WTC11 (cell line): ENCODE measurements around the gene PPM1N. TPM values are rescaled to one million over a fixed set of nuclear protein-coding genes. Genes with fewer than 3 reads are reported as not detected.

Experiments
- ATF1 ChIP-seq: sonication (generic); formaldehyde crosslinking; IDR thresholded peaks from 2 replicates; pipeline ENCODE4 v1.8.1; 2023; ENCODE audit warnings: mild to moderate bottlenecking, moderate library complexity, missing genetic modification reagents
- CREM ChIP-seq: sonication (generic); formaldehyde crosslinking; IDR thresholded peaks from 2 replicates; pipeline ENCODE4 v1.8.1; 2022; ENCODE audit warnings: mild to moderate bottlenecking, missing genetic modification reagents, moderate library complexity
- ESRRA ChIP-seq: sonication (generic); formaldehyde crosslinking; IDR thresholded peaks from 2 replicates; pipeline ENCODE4 v1.8.1; 2022; ENCODE audit warnings: mild to moderate bottlenecking, missing genetic modification reagents, borderline replicate concordance
- ETV6 ChIP-seq: sonication (generic); formaldehyde crosslinking; IDR thresholded peaks from 2 replicates; pipeline ENCODE4 v1.8.1; 2022; ENCODE audit warnings: mild to moderate bottlenecking, missing genetic modification reagents
- KAT7 ChIP-seq: sonication (generic); formaldehyde crosslinking; IDR thresholded peaks from 2 replicates; pipeline ENCODE4 v1.8.1; 2023; ENCODE audit warnings: missing genetic modification reagents, mild to moderate bottlenecking, borderline replicate concordance
- NFE2L1 ChIP-seq: sonication (generic); formaldehyde crosslinking; IDR thresholded peaks from 2 replicates; pipeline ENCODE4 v1.8.1; 2023; ENCODE audit warnings: missing genetic modification reagents
- NR1H2 ChIP-seq: sonication (generic); formaldehyde crosslinking; IDR thresholded peaks from 2 replicates; pipeline ENCODE4 v1.9.0; 2021; ENCODE audit warnings: mild to moderate bottlenecking, moderate library complexity, missing genetic modification reagents
- NR2C2 ChIP-seq: sonication (generic); formaldehyde crosslinking; IDR thresholded peaks from 2 replicates; pipeline ENCODE4 v1.8.0; 2022; ENCODE audit warnings: mild to moderate bottlenecking, missing genetic modification reagents
- OVOL2 ChIP-seq: fragments of 250-450 bp; sonication (Bioruptor Pico); IDR thresholded peaks from 2 replicates; pipeline ENCODE4 v1.9.0; 2021; ENCODE audit warnings: mild to moderate bottlenecking, borderline replicate concordance
- TEAD1 ChIP-seq: sonication (generic); formaldehyde crosslinking; IDR thresholded peaks from 2 replicates; pipeline ENCODE4 v1.8.0; 2022; ENCODE audit warnings: mild to moderate bottlenecking, missing genetic modification reagents
- ZNF396 ChIP-seq: fragments of 250-450 bp; sonication (Bioruptor Pico); IDR thresholded peaks from 2 replicates; pipeline ENCODE4 v1.8.0; 2021; ENCODE audit warnings: mild to moderate bottlenecking, moderate library complexity, borderline replicate concordance
- ZNF671 ChIP-seq: fragments of 250-450 bp; sonication (Bioruptor Pico); IDR thresholded peaks from 2 replicates; pipeline ENCODE4 v1.8.0; 2021; ENCODE audit warnings: mild to moderate bottlenecking
- total RNA-seq: library from RNA; stranded (reverse); gene quantifications from 3 replicates; pipeline ENCODE4 v1.2.3, GENCODE V29; 2021
- TF ChIP-seq, protein P1 (sequence below): sonication (generic); formaldehyde crosslinking; IDR thresholded peaks from 2 replicates; pipeline ENCODE4 v1.8.1; 2023; ENCODE audit warnings: mild to moderate bottlenecking, missing genetic modification reagents, moderate library complexity
- TF ChIP-seq, protein P2 (sequence below): fragments of 250-450 bp; sonication (Bioruptor Pico); IDR thresholded peaks from 2 replicates; pipeline ENCODE4 v1.9.0; 2021; ENCODE audit warnings: mild to moderate bottlenecking
- TF ChIP-seq, protein P3 (sequence below): sonication (generic); formaldehyde crosslinking; IDR thresholded peaks from 2 replicates; pipeline ENCODE4 v1.8.1; 2023; ENCODE audit warnings: mild to moderate bottlenecking, missing genetic modification reagents, borderline replicate concordance
- TF ChIP-seq, protein P4 (sequence below): sonication (generic); formaldehyde crosslinking; IDR thresholded peaks from 2 replicates; pipeline ENCODE4 v1.8.0; 2023; ENCODE audit warnings: missing genetic modification reagents
- TF ChIP-seq, protein P5 (sequence below): sonication (generic); formaldehyde crosslinking; IDR thresholded peaks from 2 replicates; pipeline ENCODE4 v1.8.0; 2022; ENCODE audit warnings: mild to moderate bottlenecking, missing genetic modification reagents
- TF ChIP-seq, protein P6 (sequence below): sonication (generic); formaldehyde crosslinking; IDR thresholded peaks from 2 replicates; pipeline ENCODE4 v1.8.1; 2023; ENCODE audit warnings: mild to moderate bottlenecking, missing genetic modification reagents
- TF ChIP-seq, protein P7 (sequence below): sonication (generic); formaldehyde crosslinking; IDR thresholded peaks from 2 replicates; pipeline ENCODE4 v1.8.1; 2022; ENCODE audit warnings: low read depth, mild to moderate bottlenecking, moderate library complexity, missing genetic modification reagents, borderline replicate concordance
- TF ChIP-seq, protein P8 (sequence below): sonication (generic); formaldehyde crosslinking; IDR thresholded peaks from 2 replicates; pipeline ENCODE4 v1.8.0; 2023; ENCODE audit warnings: mild to moderate bottlenecking, missing genetic modification reagents
- TF ChIP-seq, protein P9 (sequence below): sonication (generic); formaldehyde crosslinking; IDR thresholded peaks from 2 replicates; pipeline ENCODE4 v1.8.1; 2023; ENCODE audit warnings: mild to moderate bottlenecking, missing genetic modification reagents, moderate library complexity

Gene PPM1N
- total RNA-seq, 1 experiment from 2014 or later: 10.3 TPM

DNA sequence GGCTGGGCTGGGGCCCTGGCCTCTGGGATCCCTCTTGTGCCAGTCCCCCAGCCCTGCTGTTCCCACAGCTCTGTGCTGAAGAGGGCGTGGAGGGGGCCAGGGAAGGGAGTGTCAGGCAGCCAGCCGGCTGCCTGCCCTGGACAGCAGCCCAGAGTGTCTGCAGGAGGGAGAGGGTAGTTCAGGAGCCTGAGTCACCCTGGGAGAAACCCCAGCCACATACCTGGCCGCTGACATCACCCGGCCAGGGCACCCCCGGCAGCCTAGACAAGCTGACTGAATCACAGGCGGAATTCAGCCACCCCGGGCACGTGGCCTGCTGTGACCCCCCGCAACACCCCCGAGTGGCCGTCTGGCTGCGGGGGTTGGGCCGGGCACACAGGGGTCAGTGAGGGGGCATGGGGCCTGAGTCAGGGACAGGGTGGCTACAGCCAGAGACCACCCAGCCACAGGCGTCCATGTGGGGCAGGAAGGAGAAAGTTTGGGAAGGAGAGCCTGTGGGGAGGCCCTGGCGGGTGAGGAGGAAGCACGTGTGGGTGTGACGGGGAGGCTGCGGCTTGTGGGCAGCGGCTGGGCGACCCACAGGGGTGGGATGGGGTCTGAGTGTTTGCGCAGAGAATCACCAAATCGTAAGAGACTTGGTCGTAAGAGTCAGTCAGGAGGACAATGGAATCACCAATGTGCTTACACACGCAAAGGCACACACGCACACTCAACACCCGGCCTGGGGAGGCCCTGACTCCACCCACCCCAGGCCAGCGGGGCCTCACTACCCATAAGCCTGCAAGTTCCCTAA, 42.3 kb upstream of the PPM1N start (continued):
- TF ChIP-seq, protein P1, sequence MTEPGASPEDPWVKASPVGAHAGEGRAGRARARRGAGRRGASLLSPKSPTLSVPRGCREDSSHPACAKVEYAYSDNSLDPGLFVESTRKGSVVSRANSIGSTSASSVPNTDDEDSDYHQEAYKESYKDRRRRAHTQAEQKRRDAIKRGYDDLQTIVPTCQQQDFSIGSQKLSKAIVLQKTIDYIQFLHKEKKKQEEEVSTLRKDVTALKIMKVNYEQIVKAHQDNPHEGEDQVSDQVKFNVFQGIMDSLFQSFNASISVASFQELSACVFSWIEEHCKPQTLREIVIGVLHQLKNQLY (CRISPR knock-in tag): no peak
- TF ChIP-seq NR2C2 (CRISPR knock-in tag) (peak; percentile 55; the same call in 1 of the 2 replicates), NR1H2 (CRISPR knock-in tag) (no peak), ZNF396 (no peak), ZNF671 (no peak), CREM (CRISPR knock-in tag) (no peak), ATF1 (CRISPR knock-in tag) (no peak), OVOL2 (no peak), ESRRA (CRISPR knock-in tag) (no peak), NFE2L1 (CRISPR knock-in tag) (no peak), KAT7 (CRISPR knock-in tag) (no peak), ETV6 (CRISPR knock-in tag) (no peak), TEAD1 (CRISPR knock-in tag) (no peak)
- TF ChIP-seq, protein P2, sequence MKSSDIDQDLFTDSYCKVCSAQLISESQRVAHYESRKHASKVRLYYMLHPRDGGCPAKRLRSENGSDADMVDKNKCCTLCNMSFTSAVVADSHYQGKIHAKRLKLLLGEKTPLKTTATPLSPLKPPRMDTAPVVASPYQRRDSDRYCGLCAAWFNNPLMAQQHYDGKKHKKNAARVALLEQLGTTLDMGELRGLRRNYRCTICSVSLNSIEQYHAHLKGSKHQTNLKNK (CRISPR knock-in tag): no peak
- TF ChIP-seq, protein P3, sequence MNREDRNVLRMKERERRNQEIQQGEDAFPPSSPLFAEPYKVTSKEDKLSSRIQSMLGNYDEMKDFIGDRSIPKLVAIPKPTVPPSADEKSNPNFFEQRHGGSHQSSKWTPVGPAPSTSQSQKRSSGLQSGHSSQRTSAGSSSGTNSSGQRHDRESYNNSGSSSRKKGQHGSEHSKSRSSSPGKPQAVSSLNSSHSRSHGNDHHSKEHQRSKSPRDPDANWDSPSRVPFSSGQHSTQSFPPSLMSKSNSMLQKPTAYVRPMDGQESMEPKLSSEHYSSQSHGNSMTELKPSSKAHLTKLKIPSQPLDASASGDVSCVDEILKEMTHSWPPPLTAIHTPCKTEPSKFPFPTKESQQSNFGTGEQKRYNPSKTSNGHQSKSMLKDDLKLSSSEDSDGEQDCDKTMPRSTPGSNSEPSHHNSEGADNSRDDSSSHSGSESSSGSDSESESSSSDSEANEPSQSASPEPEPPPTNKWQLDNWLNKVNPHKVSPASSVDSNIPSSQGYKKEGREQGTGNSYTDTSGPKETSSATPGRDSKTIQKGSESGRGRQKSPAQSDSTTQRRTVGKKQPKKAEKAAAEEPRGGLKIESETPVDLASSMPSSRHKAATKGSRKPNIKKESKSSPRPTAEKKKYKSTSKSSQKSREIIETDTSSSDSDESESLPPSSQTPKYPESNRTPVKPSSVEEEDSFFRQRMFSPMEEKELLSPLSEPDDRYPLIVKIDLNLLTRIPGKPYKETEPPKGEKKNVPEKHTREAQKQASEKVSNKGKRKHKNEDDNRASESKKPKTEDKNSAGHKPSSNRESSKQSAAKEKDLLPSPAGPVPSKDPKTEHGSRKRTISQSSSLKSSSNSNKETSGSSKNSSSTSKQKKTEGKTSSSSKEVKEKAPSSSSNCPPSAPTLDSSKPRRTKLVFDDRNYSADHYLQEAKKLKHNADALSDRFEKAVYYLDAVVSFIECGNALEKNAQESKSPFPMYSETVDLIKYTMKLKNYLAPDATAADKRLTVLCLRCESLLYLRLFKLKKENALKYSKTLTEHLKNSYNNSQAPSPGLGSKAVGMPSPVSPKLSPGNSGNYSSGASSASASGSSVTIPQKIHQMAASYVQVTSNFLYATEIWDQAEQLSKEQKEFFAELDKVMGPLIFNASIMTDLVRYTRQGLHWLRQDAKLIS (CRISPR knock-in tag): no peak
- TF ChIP-seq, protein P4, sequence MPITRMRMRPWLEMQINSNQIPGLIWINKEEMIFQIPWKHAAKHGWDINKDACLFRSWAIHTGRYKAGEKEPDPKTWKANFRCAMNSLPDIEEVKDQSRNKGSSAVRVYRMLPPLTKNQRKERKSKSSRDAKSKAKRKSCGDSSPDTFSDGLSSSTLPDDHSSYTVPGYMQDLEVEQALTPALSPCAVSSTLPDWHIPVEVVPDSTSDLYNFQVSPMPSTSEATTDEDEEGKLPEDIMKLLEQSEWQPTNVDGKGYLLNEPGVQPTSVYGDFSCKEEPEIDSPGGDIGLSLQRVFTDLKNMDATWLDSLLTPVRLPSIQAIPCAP (CRISPR knock-in tag): no peak
- TF ChIP-seq, protein P5, sequence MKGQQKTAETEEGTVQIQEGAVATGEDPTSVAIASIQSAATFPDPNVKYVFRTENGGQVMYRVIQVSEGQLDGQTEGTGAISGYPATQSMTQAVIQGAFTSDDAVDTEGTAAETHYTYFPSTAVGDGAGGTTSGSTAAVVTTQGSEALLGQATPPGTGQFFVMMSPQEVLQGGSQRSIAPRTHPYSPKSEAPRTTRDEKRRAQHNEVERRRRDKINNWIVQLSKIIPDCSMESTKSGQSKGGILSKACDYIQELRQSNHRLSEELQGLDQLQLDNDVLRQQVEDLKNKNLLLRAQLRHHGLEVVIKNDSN (CRISPR knock-in tag): 0 out of 2 replicates have a peak, but pooled peaks have one; percentile 42
- TF ChIP-seq, protein P6, sequence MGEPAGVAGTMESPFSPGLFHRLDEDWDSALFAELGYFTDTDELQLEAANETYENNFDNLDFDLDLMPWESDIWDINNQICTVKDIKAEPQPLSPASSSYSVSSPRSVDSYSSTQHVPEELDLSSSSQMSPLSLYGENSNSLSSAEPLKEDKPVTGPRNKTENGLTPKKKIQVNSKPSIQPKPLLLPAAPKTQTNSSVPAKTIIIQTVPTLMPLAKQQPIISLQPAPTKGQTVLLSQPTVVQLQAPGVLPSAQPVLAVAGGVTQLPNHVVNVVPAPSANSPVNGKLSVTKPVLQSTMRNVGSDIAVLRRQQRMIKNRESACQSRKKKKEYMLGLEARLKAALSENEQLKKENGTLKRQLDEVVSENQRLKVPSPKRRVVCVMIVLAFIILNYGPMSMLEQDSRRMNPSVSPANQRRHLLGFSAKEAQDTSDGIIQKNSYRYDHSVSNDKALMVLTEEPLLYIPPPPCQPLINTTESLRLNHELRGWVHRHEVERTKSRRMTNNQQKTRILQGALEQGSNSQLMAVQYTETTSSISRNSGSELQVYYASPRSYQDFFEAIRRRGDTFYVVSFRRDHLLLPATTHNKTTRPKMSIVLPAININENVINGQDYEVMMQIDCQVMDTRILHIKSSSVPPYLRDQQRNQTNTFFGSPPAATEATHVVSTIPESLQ (CRISPR knock-in tag): no peak
- TF ChIP-seq, protein P7, sequence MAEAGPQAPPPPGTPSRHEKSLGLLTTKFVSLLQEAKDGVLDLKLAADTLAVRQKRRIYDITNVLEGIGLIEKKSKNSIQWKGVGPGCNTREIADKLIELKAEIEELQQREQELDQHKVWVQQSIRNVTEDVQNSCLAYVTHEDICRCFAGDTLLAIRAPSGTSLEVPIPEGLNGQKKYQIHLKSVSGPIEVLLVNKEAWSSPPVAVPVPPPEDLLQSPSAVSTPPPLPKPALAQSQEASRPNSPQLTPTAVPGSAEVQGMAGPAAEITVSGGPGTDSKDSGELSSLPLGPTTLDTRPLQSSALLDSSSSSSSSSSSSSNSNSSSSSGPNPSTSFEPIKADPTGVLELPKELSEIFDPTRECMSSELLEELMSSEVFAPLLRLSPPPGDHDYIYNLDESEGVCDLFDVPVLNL (CRISPR knock-in tag): no peak
- TF ChIP-seq, protein P8, sequence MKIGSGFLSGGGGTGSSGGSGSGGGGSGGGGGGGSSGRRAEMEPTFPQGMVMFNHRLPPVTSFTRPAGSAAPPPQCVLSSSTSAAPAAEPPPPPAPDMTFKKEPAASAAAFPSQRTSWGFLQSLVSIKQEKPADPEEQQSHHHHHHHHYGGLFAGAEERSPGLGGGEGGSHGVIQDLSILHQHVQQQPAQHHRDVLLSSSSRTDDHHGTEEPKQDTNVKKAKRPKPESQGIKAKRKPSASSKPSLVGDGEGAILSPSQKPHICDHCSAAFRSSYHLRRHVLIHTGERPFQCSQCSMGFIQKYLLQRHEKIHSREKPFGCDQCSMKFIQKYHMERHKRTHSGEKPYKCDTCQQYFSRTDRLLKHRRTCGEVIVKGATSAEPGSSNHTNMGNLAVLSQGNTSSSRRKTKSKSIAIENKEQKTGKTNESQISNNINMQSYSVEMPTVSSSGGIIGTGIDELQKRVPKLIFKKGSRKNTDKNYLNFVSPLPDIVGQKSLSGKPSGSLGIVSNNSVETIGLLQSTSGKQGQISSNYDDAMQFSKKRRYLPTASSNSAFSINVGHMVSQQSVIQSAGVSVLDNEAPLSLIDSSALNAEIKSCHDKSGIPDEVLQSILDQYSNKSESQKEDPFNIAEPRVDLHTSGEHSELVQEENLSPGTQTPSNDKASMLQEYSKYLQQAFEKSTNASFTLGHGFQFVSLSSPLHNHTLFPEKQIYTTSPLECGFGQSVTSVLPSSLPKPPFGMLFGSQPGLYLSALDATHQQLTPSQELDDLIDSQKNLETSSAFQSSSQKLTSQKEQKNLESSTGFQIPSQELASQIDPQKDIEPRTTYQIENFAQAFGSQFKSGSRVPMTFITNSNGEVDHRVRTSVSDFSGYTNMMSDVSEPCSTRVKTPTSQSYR (CRISPR knock-in tag): peak; percentile 66; the same call in 1 of the 2 replicates
- TF ChIP-seq, protein P9, sequence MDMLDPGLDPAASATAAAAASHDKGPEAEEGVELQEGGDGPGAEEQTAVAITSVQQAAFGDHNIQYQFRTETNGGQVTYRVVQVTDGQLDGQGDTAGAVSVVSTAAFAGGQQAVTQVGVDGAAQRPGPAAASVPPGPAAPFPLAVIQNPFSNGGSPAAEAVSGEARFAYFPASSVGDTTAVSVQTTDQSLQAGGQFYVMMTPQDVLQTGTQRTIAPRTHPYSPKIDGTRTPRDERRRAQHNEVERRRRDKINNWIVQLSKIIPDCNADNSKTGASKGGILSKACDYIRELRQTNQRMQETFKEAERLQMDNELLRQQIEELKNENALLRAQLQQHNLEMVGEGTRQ (CRISPR knock-in tag): no peak
